ENCODE results near the gene OR6N2. TPM values are rescaled to one million over a fixed set of nuclear protein-coding genes. Genes with fewer than 3 reads are reported as not detected.

Gene OR6N2
- total RNA-seq, 1 experiment from 2014 or later, result not detected

DNA sequence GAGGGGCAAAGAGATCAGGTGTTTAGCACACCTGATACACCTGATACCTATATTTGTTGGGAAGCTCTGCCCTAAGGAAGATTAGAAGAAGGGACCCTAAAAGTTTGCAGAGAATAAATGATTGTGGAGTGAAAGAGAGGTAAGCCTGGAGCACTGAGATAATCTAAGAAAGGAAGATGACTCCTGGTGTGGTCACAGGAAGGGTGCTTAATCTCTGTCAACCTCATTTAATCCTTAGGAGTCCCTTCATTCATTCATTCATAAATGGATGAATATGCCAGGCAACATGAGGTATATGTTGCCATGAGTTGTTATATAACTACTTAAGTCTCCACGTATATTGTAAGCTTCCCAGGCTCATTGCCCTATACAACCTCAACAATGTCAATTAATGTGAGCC is 34.0 kb upstream of the OR6N2 start:
- ChIA-PET CTCF (no interaction called here), POLR2A (ENCODE audit: unreplicated experiment) (no interaction called here)
- intact Hi-C loops (cut with micrococcal nuclease; ENCODE audit: unreplicated experiment), result no loop called here
- H3K9me3 ChIP-seq (ENCODE audit: insufficient read depth, low read depth), result no peaks in the 10 kb centered on the region
- H3K4me3 ChIP-seq, result no peak overlapping the region
- H2AFZ ChIP-seq, result no peak overlapping the region
- no peaks in the 10 kb centered on the region for H3K79me2 ChIP-seq (ENCODE audit: low read depth)
- H3K4me1 ChIP-seq (replicated peaks; ENCODE audit: insufficient read depth), result no peaks in the 10 kb centered on the region
- H4K20me1 ChIP-seq (ENCODE audit: insufficient read depth), result no peaks in the 10 kb centered on the region
- no peaks in the 10 kb centered on the region for H3K9me2 ChIP-seq (ENCODE audit: insufficient read depth)
- DNase-seq, result no peak
- H3F3A ChIP-seq (ENCODE audit: insufficient read depth, low read depth), result no peaks in the 10 kb centered on the region
- no peaks in the 10 kb centered on the region for H3K27me3 ChIP-seq (ENCODE audit: insufficient read depth, low read depth)
- no peak for TF ChIP-seq EZH2 (IDR thresholded peaks at IDR 0.05; ENCODE audit: low read depth)
- TF ChIP-seq, protein P1, sequence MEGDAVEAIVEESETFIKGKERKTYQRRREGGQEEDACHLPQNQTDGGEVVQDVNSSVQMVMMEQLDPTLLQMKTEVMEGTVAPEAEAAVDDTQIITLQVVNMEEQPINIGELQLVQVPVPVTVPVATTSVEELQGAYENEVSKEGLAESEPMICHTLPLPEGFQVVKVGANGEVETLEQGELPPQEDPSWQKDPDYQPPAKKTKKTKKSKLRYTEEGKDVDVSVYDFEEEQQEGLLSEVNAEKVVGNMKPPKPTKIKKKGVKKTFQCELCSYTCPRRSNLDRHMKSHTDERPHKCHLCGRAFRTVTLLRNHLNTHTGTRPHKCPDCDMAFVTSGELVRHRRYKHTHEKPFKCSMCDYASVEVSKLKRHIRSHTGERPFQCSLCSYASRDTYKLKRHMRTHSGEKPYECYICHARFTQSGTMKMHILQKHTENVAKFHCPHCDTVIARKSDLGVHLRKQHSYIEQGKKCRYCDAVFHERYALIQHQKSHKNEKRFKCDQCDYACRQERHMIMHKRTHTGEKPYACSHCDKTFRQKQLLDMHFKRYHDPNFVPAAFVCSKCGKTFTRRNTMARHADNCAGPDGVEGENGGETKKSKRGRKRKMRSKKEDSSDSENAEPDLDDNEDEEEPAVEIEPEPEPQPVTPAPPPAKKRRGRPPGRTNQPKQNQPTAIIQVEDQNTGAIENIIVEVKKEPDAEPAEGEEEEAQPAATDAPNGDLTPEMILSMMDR (conservative IDR thresholded peaks at IDR 0.05), result no peak
- no peak overlapping the region for H3K4me2 ChIP-seq
- no TSS peak for BruUV-seq (replicated peaks)
- H3K36me3 ChIP-seq (ENCODE audit: low read depth), result no peaks in the 10 kb centered on the region
- no peak overlapping the region for H3K27ac ChIP-seq

DNA sequence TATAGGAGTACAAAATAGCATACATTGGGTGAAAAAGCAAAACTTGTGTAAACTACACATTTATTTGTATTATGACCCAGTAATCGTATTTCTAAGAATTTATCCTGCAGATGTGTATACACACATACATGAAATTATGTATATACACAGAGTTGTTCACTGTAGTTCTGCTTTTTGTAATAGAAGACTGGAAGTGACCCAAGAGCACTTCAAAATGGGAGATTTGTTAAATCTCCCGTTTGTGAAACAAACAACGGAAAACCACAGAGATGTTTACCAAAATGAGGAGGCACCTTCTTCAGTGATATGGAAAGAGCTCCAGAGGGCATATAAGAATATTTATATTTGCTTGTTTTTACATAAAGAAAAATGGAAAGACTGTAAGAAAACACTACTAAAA is 32.2 kb upstream of the OR6N2 start:
- H4K20me1 ChIP-seq (ENCODE audit: insufficient read depth), result no peaks in the 10 kb centered on the region
- ChIA-PET CTCF (no interaction called here), POLR2A (ENCODE audit: unreplicated experiment) (no interaction called here)
- H2AFZ ChIP-seq, result no peak overlapping the region
- H3K27me3 ChIP-seq (ENCODE audit: insufficient read depth, low read depth), result no peaks in the 10 kb centered on the region
- H3K9me2 ChIP-seq (ENCODE audit: insufficient read depth), result no peaks in the 10 kb centered on the region
- no peaks in the 10 kb centered on the region for H3K79me2 ChIP-seq (ENCODE audit: low read depth)
- intact Hi-C loops (cut with micrococcal nuclease; ENCODE audit: unreplicated experiment), result no loop called here
- no peaks in the 10 kb centered on the region for H3K9me3 ChIP-seq (ENCODE audit: insufficient read depth, low read depth)
- BruUV-seq (replicated peaks), result no TSS peak
- no peak for TF ChIP-seq EZH2 (IDR thresholded peaks at IDR 0.05; ENCODE audit: low read depth)
- TF ChIP-seq, protein P1 (conservative IDR thresholded peaks at IDR 0.05), result no peak
- no peaks in the 10 kb centered on the region for H3K36me3 ChIP-seq (ENCODE audit: low read depth)
- no peaks in the 10 kb centered on the region for H3K4me1 ChIP-seq (replicated peaks; ENCODE audit: insufficient read depth)
- no peak overlapping the region for H3K4me2 ChIP-seq
- no peaks in the 10 kb centered on the region for H3F3A ChIP-seq (ENCODE audit: insufficient read depth, low read depth)
- H3K27ac ChIP-seq, result no peak overlapping the region
- no peak for DNase-seq
- no peak overlapping the region for H3K4me3 ChIP-seq

DNA sequence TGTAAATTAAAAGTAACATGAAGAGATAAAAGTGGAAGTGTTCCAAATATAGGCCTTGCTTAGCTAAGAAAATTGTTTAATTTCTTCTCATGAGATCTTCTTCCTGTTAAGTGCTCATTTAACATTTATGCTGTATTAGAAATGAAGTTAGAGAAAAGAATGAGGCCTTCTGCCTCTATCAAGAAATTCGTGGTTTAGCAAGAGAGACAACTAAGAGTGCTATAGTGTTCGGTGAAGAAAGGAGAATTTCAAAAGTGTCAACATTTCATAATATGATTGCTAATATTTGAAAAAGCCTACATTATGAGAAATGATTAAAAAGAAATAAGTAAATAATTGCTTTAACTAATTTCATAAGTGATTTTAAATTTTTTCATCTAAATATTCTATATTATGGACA is 31.3 kb upstream of the OR6N2 start:
- Histone ChIP-seq H3K27ac (no peak overlapping the region), H3K36me3 (ENCODE audit: low read depth) (no peaks in the 10 kb centered on the region), H3K4me2 (no peak overlapping the region), H3K9me3 (ENCODE audit: insufficient read depth, low read depth) (no peaks in the 10 kb centered on the region), H3K9me2 (ENCODE audit: insufficient read depth) (no peaks in the 10 kb centered on the region), H3K79me2 (ENCODE audit: low read depth) (no peaks in the 10 kb centered on the region), H3K4me3 (no peak overlapping the region), H3K27me3 (ENCODE audit: insufficient read depth, low read depth) (no peaks in the 10 kb centered on the region; the same call in 1 of the 2 replicates), H2AFZ (no peak overlapping the region), H3F3A (ENCODE audit: insufficient read depth, low read depth) (no peaks in the 10 kb centered on the region), H3K4me1 (replicated peaks; ENCODE audit: insufficient read depth) (no peaks in the 10 kb centered on the region), H4K20me1 (ENCODE audit: insufficient read depth) (no peaks in the 10 kb centered on the region)
- CTCF ChIA-PET, result no interaction called here
- TF ChIP-seq, protein P1 (conservative IDR thresholded peaks at IDR 0.05), result no peak
- TF ChIP-seq EZH2 (IDR thresholded peaks at IDR 0.05; ENCODE audit: low read depth), result no peak
- no peak for DNase-seq
- POLR2A ChIA-PET (ENCODE audit: unreplicated experiment), result no interaction called here
- no TSS peak for BruUV-seq (replicated peaks)
- intact Hi-C loops (cut with micrococcal nuclease; ENCODE audit: unreplicated experiment), result no loop called here

Data from PC-9 (cell line).